Measurements from ENCODE around the gene CDC42EP1. TPM values are rescaled to one million over a fixed set of nuclear protein-coding genes. Genes with fewer than 3 reads are reported as not detected.
A peak's percentile ranks its signal among the peaks of the same experiment; 100 is the strongest.

Gene CDC42EP1
- total and polyA plus RNA-seq, 4 experiments from 2014 or later, result not detected

DNA sequence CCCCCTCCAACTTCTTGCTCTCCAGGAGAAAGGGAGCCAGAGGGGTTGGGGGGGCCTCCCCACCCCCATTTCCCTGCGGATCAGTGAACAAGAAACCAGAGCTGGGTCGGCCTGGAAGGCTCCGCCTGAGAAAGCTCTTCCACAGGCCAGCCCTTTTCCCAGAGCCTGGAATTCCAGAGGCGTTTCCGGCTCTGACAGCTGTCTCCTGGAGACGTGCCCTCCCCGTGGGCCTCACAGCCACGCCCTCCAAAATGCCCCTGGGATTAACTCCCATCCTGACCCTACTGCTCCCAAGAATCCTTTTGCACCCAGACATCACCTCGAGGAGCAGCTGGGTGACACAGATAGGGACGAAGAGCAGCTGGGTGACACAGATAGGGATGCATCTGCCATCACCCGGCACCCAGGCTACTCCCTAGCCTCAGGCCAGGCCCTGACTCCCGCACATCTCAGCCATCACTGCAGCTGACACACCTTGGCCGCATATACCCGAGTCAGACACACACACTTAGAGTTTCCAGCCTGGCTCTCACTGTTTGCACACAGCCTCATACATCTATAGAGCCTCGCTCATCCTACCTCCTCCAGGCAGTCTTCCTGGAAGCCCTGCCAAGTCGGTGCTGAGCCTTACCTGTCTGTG, 7.6 kb upstream of the CDC42EP1 start:
- POLR2A ChIA-PET (ENCODE audit: partially characterized antibody), result no interaction called here
- CTCF ChIA-PET (ENCODE audit: partially characterized antibody), result interaction anchor here (16.8 kb wide), 1 partner anchor 12 kb away, joined by 523 read pairs; the partner anchor contains the start of gene CDC42EP1
- Mint-ChIP-seq H3K4me3 (no peak overlapping the region), H3K27ac (no peak overlapping the region), H3K27me3 (peaks cover 7 to 17% of the 10 kb centered on the region in 2 donors), H3K9me3 (peaks cover 0 to 2% (median 0%) of the 10 kb centered on the region in 8 donors), H3K36me3 (no peaks in the 10 kb centered on the region), H3K4me1 (no peaks in the 10 kb centered on the region)
- intact Hi-C loops (cut with micrococcal nuclease), result no loop called here
- no peaks in the 10 kb centered on the region for H3K4me1 ChIP-seq (ENCODE audit: insufficient read depth, low read length)
- H3K27me3 ChIP-seq (ENCODE audit: insufficient read depth, low read length), result no peaks in the 10 kb centered on the region
- H3K9me3 ChIP-seq (ENCODE audit: control insufficient read depth in 1 of 2, low read length in 2 of 2), result no peaks in the 10 kb centered on the region
- no peak overlapping the region for H3K4me3 ChIP-seq (ENCODE audit: low read length in 2 of 2)
- no peaks in the 10 kb centered on the region for H3K36me3 ChIP-seq (ENCODE audit: insufficient read depth, low read length)
- no peak overlapping the region for H3K27ac ChIP-seq (ENCODE audit: low read depth, low read length)
- DNase-seq, result no peak

DNA sequence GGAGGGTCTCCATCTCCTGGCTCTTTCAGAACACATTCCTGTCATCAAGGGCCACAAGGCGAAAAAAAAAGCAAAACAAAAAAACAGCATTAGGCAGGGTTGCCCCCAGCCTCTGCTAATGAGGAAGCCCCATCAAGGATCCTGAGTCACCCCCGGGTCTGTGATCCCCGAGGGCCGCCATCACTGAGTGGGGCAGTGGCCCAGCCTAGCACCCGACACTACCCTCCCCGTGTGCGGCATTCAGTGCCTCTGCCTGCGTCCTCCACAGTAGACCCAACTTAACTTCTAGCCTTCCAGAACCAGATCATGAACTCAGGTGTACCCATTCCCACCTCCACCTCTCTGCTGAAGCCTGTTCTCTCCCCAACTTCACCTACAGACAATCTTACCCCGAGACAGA, 6.6 kb upstream of the CDC42EP1 start:
- POLR2A ChIA-PET (ENCODE audit: partially characterized antibody), result no interaction called here
- H3K27me3 Mint-ChIP-seq, result peaks cover 7 to 20% of the 10 kb centered on the region in 2 donors
- H3K36me3 Mint-ChIP-seq, result no peaks in the 10 kb centered on the region
- H3K9me3 Mint-ChIP-seq, result peaks cover 0 to 2% (median 0%) of the 10 kb centered on the region in 8 donors
- H3K27ac ChIP-seq (ENCODE audit: low read depth, low read length), result no peak overlapping the region
- H3K4me1 Mint-ChIP-seq, result no peaks in the 10 kb centered on the region
- H3K27ac Mint-ChIP-seq, result no peak overlapping the region
- intact Hi-C loops (cut with micrococcal nuclease), result no loop called here
- no peaks in the 10 kb centered on the region for H3K4me1 ChIP-seq (ENCODE audit: insufficient read depth, low read length)
- no peaks in the 10 kb centered on the region for H3K27me3 ChIP-seq (ENCODE audit: insufficient read depth, low read length)
- H3K9me3 ChIP-seq (ENCODE audit: control insufficient read depth in 1 of 2, low read length in 2 of 2), result no peaks in the 10 kb centered on the region
- H3K4me3 Mint-ChIP-seq, result no peak overlapping the region
- DNase-seq, result no peak
- CTCF ChIA-PET (ENCODE audit: partially characterized antibody), result interaction anchor here (0.7 to 16.8 kb wide), 4 partner anchors 10 to 687 kb away, joined by 3 to 523 read pairs (median 6); partner anchors contain the start of gene CDC42EP1
- H3K4me3 ChIP-seq (ENCODE audit: low read length in 2 of 2), result no peak overlapping the region
- no peaks in the 10 kb centered on the region for H3K36me3 ChIP-seq (ENCODE audit: insufficient read depth, low read length)

DNA sequence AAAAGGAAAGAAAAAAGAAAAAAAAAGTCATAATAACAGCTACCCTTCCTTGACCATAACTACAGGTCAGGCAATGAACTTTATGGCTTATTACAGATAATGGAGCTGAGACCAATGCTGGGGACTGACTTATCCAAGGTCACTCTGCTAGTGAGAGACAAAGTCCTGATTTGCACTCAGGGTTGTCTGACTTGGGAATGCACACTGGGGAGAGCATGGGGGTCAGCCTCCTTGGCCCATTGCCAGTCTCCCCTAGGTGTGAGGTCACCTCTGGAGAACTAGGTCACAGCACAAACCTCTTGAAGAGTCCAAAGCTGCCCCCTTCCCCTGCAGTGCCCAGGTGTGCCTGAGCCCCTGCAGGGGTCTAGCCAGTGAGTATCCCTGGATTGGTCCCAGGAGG, 5.3 kb upstream of the CDC42EP1 start:
- POLR2A ChIA-PET (ENCODE audit: partially characterized antibody), result no interaction called here

DNA sequence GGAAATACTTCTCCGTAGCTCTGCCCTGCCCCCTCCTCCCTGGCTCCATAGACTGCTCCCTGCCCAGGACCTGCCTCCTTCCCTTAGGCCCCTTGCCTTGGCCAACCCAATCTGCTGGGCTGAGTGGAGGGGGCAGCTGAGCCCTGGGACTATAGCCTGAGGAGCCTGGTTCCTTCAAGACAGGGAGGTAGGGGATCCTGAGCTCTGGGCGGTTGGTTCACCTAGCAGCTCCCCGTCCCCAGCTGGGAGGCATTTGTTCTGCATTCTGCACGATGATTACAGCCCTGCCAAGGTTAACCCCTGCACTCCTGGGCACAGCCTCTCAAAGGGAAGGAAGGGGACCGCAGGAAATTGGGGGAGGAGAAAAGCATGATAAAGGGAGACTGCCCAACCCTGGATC, 3.6 kb upstream of the CDC42EP1 start:
- POLR2A ChIA-PET (ENCODE audit: partially characterized antibody), result interaction anchor here (0.7 kb wide), 1 partner anchor 9 kb away, joined by 3 read pairs; no protein-coding TSS in a partner anchor
- H3K27me3 ChIP-seq (ENCODE audit: insufficient read depth, low read length), result peaks cover 12% of the 10 kb centered on the region
- Mint-ChIP-seq H3K27ac (no peak overlapping the region), H3K4me3 (no peak overlapping the region), H3K36me3 (no peaks in the 10 kb centered on the region), H3K4me1 (peaks cover under 1 to 13% (median 2%) of the 10 kb centered on the region in 4 donors), H3K9me3 (no peaks in the 10 kb centered on the region), H3K27me3 (peaks cover 12 to 22% of the 10 kb centered on the region in 2 donors)
- H3K4me1 ChIP-seq (ENCODE audit: insufficient read depth, low read length), result peaks cover 10% of the 10 kb centered on the region
- CTCF ChIA-PET (ENCODE audit: partially characterized antibody), result interaction anchor here (1.2 to 21.0 kb wide), 3 partner anchors 9 to 11 kb away, joined by 6 to 523 read pairs (median 22); no protein-coding TSS in a partner anchor
- H3K36me3 ChIP-seq (ENCODE audit: insufficient read depth, low read length), result no peaks in the 10 kb centered on the region
- intact Hi-C loops (cut with micrococcal nuclease), result no loop called here
- no peak for DNase-seq
- no peaks in the 10 kb centered on the region for H3K9me3 ChIP-seq (ENCODE audit: control insufficient read depth in 1 of 2, low read length in 2 of 2)
- no peak overlapping the region for H3K4me3 ChIP-seq (ENCODE audit: low read length in 2 of 2)
- H3K27ac ChIP-seq (ENCODE audit: low read depth, low read length), result no peak overlapping the region

More for the DNA sequence above, 5.3 kb upstream of the CDC42EP1 start:
- H3K27me3 ChIP-seq (ENCODE audit: insufficient read depth, low read length), result peaks cover 3% of the 10 kb centered on the region
- H3K27ac ChIP-seq (ENCODE audit: low read depth, low read length), result no peak overlapping the region
- no peaks in the 10 kb centered on the region for H3K4me1 ChIP-seq (ENCODE audit: insufficient read depth, low read length)
- no peak overlapping the region for H3K4me3 ChIP-seq (ENCODE audit: low read length in 2 of 2)
- H3K27ac Mint-ChIP-seq, result no peak overlapping the region
- peaks cover 0 to 2% (median 0%) of the 10 kb centered on the region in 8 donors for H3K9me3 Mint-ChIP-seq
- peaks cover 9 to 23% of the 10 kb centered on the region in 2 donors for H3K27me3 Mint-ChIP-seq
- H3K36me3 ChIP-seq (ENCODE audit: insufficient read depth, low read length), result no peaks in the 10 kb centered on the region
- no peaks in the 10 kb centered on the region for H3K9me3 ChIP-seq (ENCODE audit: control insufficient read depth in 1 of 2, low read length in 2 of 2)
- CTCF ChIA-PET (ENCODE audit: partially characterized antibody), result interaction anchor here (1.2 to 21.0 kb wide), 3 partner anchors 9 to 12 kb away, joined by 5 to 523 read pairs (median 7); no protein-coding TSS in a partner anchor
- intact Hi-C loops (cut with micrococcal nuclease), result no loop called here
- H3K4me1 Mint-ChIP-seq, result peaks cover 0 to 5% (median 0%) of the 10 kb centered on the region in 4 donors
- H3K4me3 Mint-ChIP-seq, result no peak overlapping the region
- no peak for DNase-seq
- no peaks in the 10 kb centered on the region for H3K36me3 Mint-ChIP-seq

DNA sequence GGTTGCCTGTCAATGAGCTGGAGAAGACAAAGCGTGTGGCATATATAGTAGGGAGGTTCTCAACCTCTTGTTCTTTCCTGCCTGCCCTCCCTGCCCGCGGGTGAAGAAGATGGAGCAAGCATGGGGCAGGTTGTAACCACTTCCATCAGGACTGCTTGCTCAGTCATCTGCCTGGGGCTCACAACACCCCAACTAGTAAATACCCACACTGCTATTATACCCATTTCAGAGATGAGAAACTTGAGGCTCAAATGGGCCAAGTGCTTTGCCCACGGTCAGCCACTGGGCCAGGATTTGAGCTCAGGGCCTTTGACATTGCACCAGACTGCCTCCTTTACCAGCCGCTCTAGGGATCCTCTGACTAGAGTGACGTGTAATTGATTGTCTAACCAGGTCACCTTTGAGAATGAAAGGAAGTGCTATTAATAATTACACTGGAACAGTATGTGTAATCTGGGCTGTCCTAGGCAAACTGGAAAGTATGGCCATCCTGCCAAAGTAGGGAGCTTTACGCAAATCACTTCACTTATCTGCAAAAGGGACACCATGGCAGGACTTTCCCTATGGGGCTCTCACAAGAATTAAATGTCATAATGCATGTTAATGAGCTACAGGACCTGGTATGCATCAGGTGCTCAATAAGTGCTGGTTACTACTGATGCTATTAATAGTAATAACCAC, 2.8 kb upstream of the CDC42EP1 start:
- no peak for DNase-seq
- Histone ChIP-seq H3K4me3 (ENCODE audit: low read length in 2 of 2) (no peak overlapping the region), H3K9me3 (ENCODE audit: control insufficient read depth in 1 of 2, low read length in 2 of 2) (no peaks in the 10 kb centered on the region), H3K27ac (ENCODE audit: low read depth, low read length) (no peak overlapping the region), H3K27me3 (ENCODE audit: insufficient read depth, low read length) (peaks cover 20% of the 10 kb centered on the region), H3K4me1 (ENCODE audit: insufficient read depth, low read length) (peaks cover 18% of the 10 kb centered on the region), H3K36me3 (ENCODE audit: insufficient read depth, low read length) (no peaks in the 10 kb centered on the region)
- Mint-ChIP-seq H3K36me3 (no peaks in the 10 kb centered on the region), H3K27me3 (peaks cover 19 to 29% of the 10 kb centered on the region in 2 donors), H3K27ac (peak overlapping the region in 2 of 7 donors; percentile 5 to 69), H3K4me3 (peak overlapping the region in 2 of 8 donors; percentile 6 to 43), H3K4me1 (peaks cover 4 to 19% (median 8%) of the 10 kb centered on the region in 4 donors), H3K9me3 (no peaks in the 10 kb centered on the region)
- ChIA-PET CTCF (ENCODE audit: partially characterized antibody) (interaction anchor here (1.2 to 21.0 kb wide), 5 partner anchors 8 to 86 kb away, joined by 3 to 523 read pairs (median 6); no protein-coding TSS in a partner anchor), POLR2A (ENCODE audit: partially characterized antibody) (interaction anchor here (0.7 kb wide), 1 partner anchor 8 kb away, joined by 3 read pairs; no protein-coding TSS in a partner anchor)
- intact Hi-C loops (cut with micrococcal nuclease), result no loop called here

DNA sequence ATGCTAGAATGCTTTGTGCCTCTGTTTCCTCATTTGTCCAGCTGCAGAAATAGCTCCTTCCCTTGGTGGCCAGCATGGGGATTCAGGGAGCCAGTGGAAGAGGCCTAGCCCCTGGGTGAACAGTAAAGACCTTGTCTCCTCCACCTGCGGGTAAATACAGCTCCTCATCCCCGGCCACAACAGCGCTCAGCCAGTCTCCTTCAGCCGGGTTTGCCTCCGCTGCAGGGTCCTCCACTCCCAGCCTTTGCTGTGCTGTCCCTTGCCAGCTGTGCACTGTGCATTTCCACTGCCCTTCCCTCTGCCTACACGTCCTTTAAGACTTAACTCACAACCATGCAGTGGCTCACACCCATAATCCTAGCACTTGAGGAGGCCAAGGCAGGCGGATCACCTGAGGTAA, 1.5 kb upstream of the CDC42EP1 start:
- H3K9me3 ChIP-seq (ENCODE audit: control insufficient read depth in 1 of 2, low read length in 2 of 2), result no peaks in the 10 kb centered on the region
- CTCF ChIA-PET (ENCODE audit: partially characterized antibody), result interaction anchor here (1.8 to 21.0 kb wide), 3 partner anchors 9 to 34 kb away, joined by 5 to 523 read pairs (median 22); no protein-coding TSS in a partner anchor
- peaks cover 28 to 39% of the 10 kb centered on the region in 2 donors for H3K27me3 Mint-ChIP-seq
- no peaks in the 10 kb centered on the region for H3K36me3 ChIP-seq (ENCODE audit: insufficient read depth, low read length)
- H3K27me3 ChIP-seq (ENCODE audit: insufficient read depth, low read length), result peaks cover 22% of the 10 kb centered on the region
- no peak overlapping the region for H3K27ac ChIP-seq (ENCODE audit: low read depth, low read length)
- no peaks in the 10 kb centered on the region for H3K36me3 Mint-ChIP-seq
- H3K4me1 ChIP-seq (ENCODE audit: insufficient read depth, low read length), result peaks cover 18% of the 10 kb centered on the region
- H3K27ac Mint-ChIP-seq, result no peak overlapping the region
- POLR2A ChIA-PET (ENCODE audit: partially characterized antibody), result interaction anchor here (1.6 kb wide), 1 partner anchor 8 kb away, joined by 3 read pairs; no protein-coding TSS in a partner anchor
- H3K4me1 Mint-ChIP-seq, result peaks cover 4 to 27% (median 13%) of the 10 kb centered on the region in 4 donors
- no peak for DNase-seq
- no peak overlapping the region for H3K4me3 ChIP-seq (ENCODE audit: low read length in 2 of 2)
- intact Hi-C loops (cut with micrococcal nuclease), result no loop called here
- no peak overlapping the region for H3K4me3 Mint-ChIP-seq
- no peaks in the 10 kb centered on the region for H3K9me3 Mint-ChIP-seq

DNA sequence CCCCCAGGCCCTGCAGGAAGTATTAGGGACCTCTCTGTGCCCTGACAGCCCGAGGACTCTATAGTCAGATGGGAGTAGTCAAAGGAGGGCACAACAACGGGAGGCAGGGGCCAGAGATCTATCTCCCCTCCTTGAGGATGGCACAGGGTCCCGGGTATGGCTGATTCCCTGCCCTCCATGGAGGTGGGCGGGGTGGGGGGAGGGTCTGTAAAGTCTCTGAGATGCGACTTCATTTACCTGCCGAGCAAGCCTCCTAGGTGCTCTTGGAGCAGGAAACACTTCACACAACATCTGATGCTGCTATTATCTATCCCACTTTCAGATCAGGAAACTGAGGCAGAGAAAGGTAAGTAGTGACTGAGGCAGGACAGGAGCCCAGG, 769 bp upstream of the CDC42EP1 start:
- H3K4me3 ChIP-seq (ENCODE audit: low read length in 2 of 2), result no peak overlapping the region
- no peak for DNase-seq
- Mint-ChIP-seq H3K4me3 (peak overlapping the region in 3 of 8 donors; percentile 36 to 49 (median 49)), H3K27me3 (peaks cover 27 to 43% of the 10 kb centered on the region in 2 donors), H3K36me3 (no peaks in the 10 kb centered on the region), H3K4me1 (peaks cover 4 to 32% (median 14%) of the 10 kb centered on the region in 4 donors), H3K27ac (no peak overlapping the region), H3K9me3 (no peaks in the 10 kb centered on the region)
- H3K9me3 ChIP-seq (ENCODE audit: control insufficient read depth in 1 of 2, low read length in 2 of 2), result no peaks in the 10 kb centered on the region
- peaks cover 28% of the 10 kb centered on the region for H3K27me3 ChIP-seq (ENCODE audit: insufficient read depth, low read length)
- ChIA-PET POLR2A (ENCODE audit: partially characterized antibody) (interaction anchor here (1.6 kb wide), 1 partner anchor 7 kb away, joined by 3 read pairs; no protein-coding TSS in a partner anchor), CTCF (ENCODE audit: partially characterized antibody) (interaction anchor here (21.0 kb wide), 1 partner anchor 14 kb away, joined by 523 read pairs; no protein-coding TSS in a partner anchor)
- intact Hi-C loops (cut with micrococcal nuclease), result no loop called here
- no peak overlapping the region for H3K27ac ChIP-seq (ENCODE audit: low read depth, low read length)
- peaks cover 18% of the 10 kb centered on the region for H3K4me1 ChIP-seq (ENCODE audit: insufficient read depth, low read length)
- no peaks in the 10 kb centered on the region for H3K36me3 ChIP-seq (ENCODE audit: insufficient read depth, low read length)

Measured in CD4-positive, alpha-beta memory T cell (primary cell).